ENCODE data around the gene CPTP.

DNA sequence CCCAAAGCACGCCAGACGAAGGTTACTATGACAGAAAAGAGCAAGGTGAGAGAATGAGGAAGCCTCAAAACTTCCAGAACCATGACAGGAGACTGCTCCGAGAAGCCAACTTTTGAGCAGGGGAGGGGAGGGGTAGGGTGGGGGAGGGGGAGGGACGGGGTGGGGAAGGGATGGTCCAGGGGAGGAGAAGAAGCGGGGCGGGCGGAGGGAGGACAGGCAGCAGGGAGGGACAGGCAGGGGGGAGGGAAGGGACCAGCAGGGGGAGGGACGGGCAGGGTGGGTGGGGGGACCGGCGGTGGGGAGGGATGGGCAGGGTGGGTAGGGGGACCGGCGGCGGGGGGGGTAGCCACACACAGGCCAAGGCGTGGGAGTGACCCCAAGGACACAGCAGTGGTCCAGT is 2.2 kb upstream of the CPTP start:
- TF ChIP-seq CTCF (IDR thresholded peaks at IDR 0.05) (no peak), POLR2AphosphoS5 (IDR thresholded peaks at IDR 0.05; ENCODE audit: low read depth, low read length) (no peak), TCF7L2 (IDR thresholded peaks at IDR 0.05; ENCODE audit: low read depth, low read length) (no peak), REST (IDR thresholded peaks at IDR 0.05; ENCODE audit: insufficient read depth in 1 of 2, low read depth in 2 of 2, low read length in 1 of 2) (no peak), SIN3A (IDR thresholded peaks at IDR 0.05; ENCODE audit: borderline replicate concordance, insufficient read depth, low read depth, low read length) (no peak)
